Measurements from ENCODE around the gene HCN3. TPM values are rescaled to one million over a fixed set of nuclear protein-coding genes. Genes with fewer than 3 reads are reported as not detected.

Gene HCN3
- total RNA-seq, 1 donor from 2014 or later, result 2.8 TPM

DNA sequence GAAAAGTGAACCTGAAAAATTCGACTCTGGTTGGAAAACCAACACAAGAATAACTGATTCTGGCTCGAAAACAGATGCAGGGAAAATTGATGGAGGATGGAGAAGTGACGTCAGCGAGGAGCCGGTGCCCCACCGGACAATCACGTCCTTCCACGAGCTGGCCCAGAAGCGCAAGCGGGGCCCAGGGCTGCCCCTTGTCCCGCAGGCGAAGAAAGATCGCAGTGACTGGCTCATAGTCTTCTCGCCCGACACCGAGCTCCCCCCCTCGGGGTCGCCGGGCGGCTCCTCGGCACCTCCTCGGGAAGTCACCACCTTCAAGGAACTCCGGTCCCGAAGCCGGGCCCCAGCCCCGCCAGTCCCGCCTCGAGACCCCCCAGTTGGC, 45.3 kb downstream of the HCN3 start:
- Histone ChIP-seq H3K36me3 (ENCODE audit: control insufficient read depth, insufficient read depth, low read length) (peaks cover 4% of the 10 kb centered on the region), H3K4me3 (ENCODE audit: low read depth, low read length) (peak overlapping the region; percentile 90), H3K27me3 (ENCODE audit: control insufficient read depth, insufficient read depth, low read length) (no peaks in the 10 kb centered on the region)
- no peak for TF ChIP-seq CTCF (IDR thresholded peaks at IDR 0.05; ENCODE audit: insufficient read depth, low read length, poor library complexity, severe bottlenecking)
- no peak for DNase-seq (ENCODE audit: low read depth)

GRCh38 chr1:155322953-155323728, 45.9 kb downstream of the HCN3 start:
- TF ChIP-seq CTCF (IDR thresholded peaks at IDR 0.05; ENCODE audit: insufficient read depth, low read length, poor library complexity, severe bottlenecking), result peak; percentile 80
- Histone ChIP-seq H3K27me3 (ENCODE audit: control insufficient read depth, insufficient read depth, low read length) (no peaks in the 10 kb centered on the region), H3K4me3 (ENCODE audit: low read depth, low read length) (peak overlapping the region; percentile 90), H3K36me3 (ENCODE audit: control insufficient read depth, insufficient read depth, low read length) (peaks cover 3% of the 10 kb centered on the region)
- DNase-seq (ENCODE audit: low read depth), result peak; percentile 81

DNA sequence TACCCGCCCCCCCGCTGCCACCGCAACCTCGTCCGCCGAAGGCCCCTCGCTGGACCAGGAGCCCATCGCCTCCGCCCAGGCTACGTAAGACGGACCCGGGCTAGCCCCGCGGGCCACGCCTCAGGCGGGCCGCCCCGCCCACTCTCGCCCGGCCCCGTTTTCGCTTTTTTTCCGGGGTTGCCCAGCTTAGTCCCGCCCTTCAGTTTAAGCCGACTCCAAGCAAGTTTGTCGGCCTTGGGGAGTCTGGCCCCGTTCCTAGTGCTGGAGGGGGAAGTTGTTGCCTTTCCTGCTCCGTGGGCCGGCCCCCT, 46.4 kb downstream of the HCN3 start:
- Histone ChIP-seq H3K36me3 (ENCODE audit: control insufficient read depth, insufficient read depth, low read length) (peaks cover 1% of the 10 kb centered on the region), H3K4me3 (ENCODE audit: low read depth, low read length) (peak overlapping the region; percentile 90), H3K27me3 (ENCODE audit: control insufficient read depth, insufficient read depth, low read length) (no peaks in the 10 kb centered on the region)
- DNase-seq (ENCODE audit: low read depth), result peak; percentile 47
- no peak for TF ChIP-seq CTCF (IDR thresholded peaks at IDR 0.05; ENCODE audit: insufficient read depth, low read length, poor library complexity, severe bottlenecking)

- no peak for TF ChIP-seq CTCF (IDR thresholded peaks at IDR 0.05; ENCODE audit: insufficient read depth, low read length, poor library complexity, severe bottlenecking)
- DNase-seq (ENCODE audit: low read depth), result peak; percentile 80
- Histone ChIP-seq H3K36me3 (ENCODE audit: control insufficient read depth, insufficient read depth, low read length) (peaks cover 1% of the 10 kb centered on the region), H3K4me3 (ENCODE audit: low read depth, low read length) (peak overlapping the region; percentile 90), H3K27me3 (ENCODE audit: control insufficient read depth, insufficient read depth, low read length) (no peaks in the 10 kb centered on the region)
Observed at GRCh38 chr1:155324037-155324716, 46.9 kb downstream of the HCN3 start.

GRCh38 chr1:155324717-155325602, 47.7 kb downstream of the HCN3 start:
- TF ChIP-seq CTCF (IDR thresholded peaks at IDR 0.05; ENCODE audit: insufficient read depth, low read length, poor library complexity, severe bottlenecking), result peak; percentile 61
- Histone ChIP-seq H3K36me3 (ENCODE audit: control insufficient read depth, insufficient read depth, low read length) (no peaks in the 10 kb centered on the region), H3K4me3 (ENCODE audit: low read depth, low read length) (peak overlapping the region; percentile 90), H3K27me3 (ENCODE audit: control insufficient read depth, insufficient read depth, low read length) (no peaks in the 10 kb centered on the region)
- no peak for DNase-seq (ENCODE audit: low read depth)

All from kidney epithelial cell (primary cell).